ENCODE results near the gene ACTR5. TPM values are rescaled to one million over a fixed set of nuclear protein-coding genes. Genes with fewer than 3 reads are reported as not detected.

ACTR5 gene
- total RNA-seq, 1 experiment from 2014 or later, result 14.1 TPM

- Histone ChIP-seq H3T11ph (ENCODE audit: low read length) (no peak overlapping the region), H4K91ac (ENCODE audit: insufficient read length, low read depth, low read length) (no peak overlapping the region), H2AK5ac (ENCODE audit: insufficient read length, low read length) (no peak overlapping the region), H3K27ac (ENCODE audit: insufficient read length, low read depth, low read length) (no peak overlapping the region), H2BK12ac (ENCODE audit: insufficient read length, low read depth, low read length) (no peak overlapping the region), H3K18ac (ENCODE audit: insufficient read length, low read depth, low read length) (no peak overlapping the region), H3K79me1 (ENCODE audit: insufficient read depth, low read depth, low read length, poor library complexity, severe bottlenecking) (no peaks in the 10 kb centered on the region), H2BK5ac (ENCODE audit: insufficient read length, low read length) (no peak overlapping the region), H3K4me2 (ENCODE audit: insufficient read depth, insufficient read length, low read length) (no peak overlapping the region), H3K23ac (ENCODE audit: insufficient read length, low read depth, low read length) (no peak overlapping the region), H4K5ac (ENCODE audit: insufficient read length, low read depth, low read length) (no peak overlapping the region), H2BK15ac (ENCODE audit: low read depth, low read length) (no peak overlapping the region), H3K4ac (ENCODE audit: low read depth, low read length) (no peak overlapping the region), H3K4me1 (ENCODE audit: insufficient read depth, low read length) (peaks cover 4% of the 10 kb centered on the region; the same call in 1 of the 2 replicates), H3K14ac (ENCODE audit: insufficient read depth, low read length) (no peak overlapping the region), H3K23me2 (ENCODE audit: insufficient read length, low read depth, low read length, poor library complexity, severe bottlenecking) (no peaks in the 10 kb centered on the region), H4K20me1 (ENCODE audit: control insufficient read depth, insufficient read depth, insufficient read length) (no peaks in the 10 kb centered on the region), H3K79me2 (ENCODE audit: insufficient read depth, low read length) (no peaks in the 10 kb centered on the region), H3K27me3 (ENCODE audit: insufficient read depth, low read length) (no peaks in the 10 kb centered on the region), H2BK120ac (ENCODE audit: low read depth, low read length, poor library complexity, severe bottlenecking) (no peak overlapping the region), H4K8ac (replicated peaks; ENCODE audit: insufficient read length, low read depth, low read length) (no peak overlapping the region), H2BK20ac (ENCODE audit: low read depth, low read length, poor library complexity, severe bottlenecking) (no peak overlapping the region), H3K9ac (ENCODE audit: extremely low read depth, insufficient read length, low read length) (no peak overlapping the region), H2AFZ (ENCODE audit: low read length) (no peak overlapping the region), H3K9me3 (ENCODE audit: control insufficient read depth, low read depth, low read length) (no peaks in the 10 kb centered on the region), H3K56ac (ENCODE audit: insufficient read length, low read depth, low read length) (no peak overlapping the region)
- no peak for DNase-seq
- Mint-ChIP-seq H3K36me3 (ENCODE audit: insufficient read depth in 1 of 3, low read depth in 3 of 3) (peaks cover 29 to 44% (median 35%) of the 10 kb centered on the region in 3 experiments), H3K9me3 (peaks cover 9 to 11% of the 10 kb centered on the region in 2 experiments), H3K4me3 (no peak overlapping the region), H3K4me1 (peaks cover 21 to 23% of the 10 kb centered on the region in 2 experiments), H3K27me3 (ENCODE audit: low read depth) (no peaks in the 10 kb centered on the region), H3K27ac (no peak overlapping the region)
- no CpG with 5 or more reads among the region's 11 CpGs for WGBS (ENCODE audit: extremely low coverage, insufficient read length, low lambda C conversion rate)
- TF ChIP-seq CTCF (conservative IDR thresholded peaks at IDR 0.05), result no peak
These were observed 28.1 kb downstream of the ACTR5 start for GRCh38 chr20:38776363-38776762.

Measured in H9 (cell line).